Measurements from ENCODE around the gene MED20.

Gene MED20, protein sequence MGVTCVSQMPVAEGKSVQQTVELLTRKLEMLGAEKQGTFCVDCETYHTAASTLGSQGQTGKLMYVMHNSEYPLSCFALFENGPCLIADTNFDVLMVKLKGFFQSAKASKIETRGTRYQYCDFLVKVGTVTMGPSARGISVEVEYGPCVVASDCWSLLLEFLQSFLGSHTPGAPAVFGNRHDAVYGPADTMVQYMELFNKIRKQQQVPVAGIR
- 1.4 to 2.1 (median 1.7) reads per million in 3 donors for total RNA-seq

DNA sequence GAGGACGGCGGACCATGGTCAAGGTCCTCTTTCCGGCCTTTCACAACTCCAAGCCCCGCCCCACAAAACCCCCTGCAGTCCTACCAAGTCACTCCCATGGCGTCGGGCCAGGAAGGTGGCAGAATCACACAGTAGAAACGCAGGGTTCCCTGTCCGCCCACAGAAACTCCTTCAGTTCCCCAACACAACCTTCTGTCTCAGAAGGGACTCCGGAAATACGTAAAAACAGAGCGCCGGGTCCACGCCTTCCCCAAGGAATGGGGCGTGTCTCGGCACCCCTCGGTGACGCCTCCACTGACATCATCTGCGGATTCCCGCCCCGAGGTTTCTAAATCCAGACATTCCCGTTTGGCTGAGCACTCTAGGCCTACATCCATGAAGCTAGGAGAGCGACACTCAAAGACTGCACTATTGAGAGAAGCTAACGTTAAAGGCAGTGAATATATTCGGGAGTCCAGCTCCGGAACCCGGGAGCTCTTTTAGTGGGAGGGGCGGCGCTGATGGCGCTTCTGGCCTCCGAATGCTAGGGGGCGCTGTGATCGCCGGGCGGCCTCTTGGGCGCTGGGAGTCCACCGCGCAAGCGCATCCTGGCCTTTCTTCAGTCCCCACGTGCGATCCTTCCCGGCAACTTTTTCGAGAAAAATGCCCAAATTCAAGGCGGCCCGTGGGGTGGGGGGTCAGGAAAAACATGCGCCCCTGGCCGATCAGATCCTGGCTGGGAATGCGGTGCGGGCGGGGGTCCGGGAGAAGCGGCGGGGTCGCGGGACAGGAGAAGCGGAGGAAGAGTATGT lies at the start of gene MED20, which contains the start of gene BYSL:
MED20 (minus strand) TSS at position 219 of the 791 bp plus-strand sequence; CDS start at position 98, 121 bp downstream.
BYSL (plus strand) TSS at position 579 of the 791 bp plus-strand sequence; CDS start at position 643, 64 bp downstream.
- Histone ChIP-seq H3K36me3 (ENCODE audit: control insufficient read depth, insufficient read depth, low read length) (peaks cover 3% of the 10 kb centered on the region), H3K4me1 (ENCODE audit: control insufficient read depth, insufficient read depth, low read length, poor library complexity, severe bottlenecking) (peaks cover 20% of the 10 kb centered on the region)
- DNase-seq = peak; percentile 84 to 91 (median 90)

GRCh38 chr6:41970436-41970846 lies 49.5 kb upstream of the MED20 start:
- H3K27ac ChIP-seq (ENCODE audit: insufficient read depth, low read length, poor library complexity, severe bottlenecking) = no peak overlapping the region
- peaks cover 11% of the 10 kb centered on the region for H3K36me3 ChIP-seq (ENCODE audit: control insufficient read depth, insufficient read depth, low read length)
- H3K9me3 ChIP-seq (ENCODE audit: control insufficient read depth, low read length) = no peaks in the 10 kb centered on the region
- peaks cover 37% of the 10 kb centered on the region for H3K4me1 ChIP-seq (ENCODE audit: control insufficient read depth, insufficient read depth, low read length, poor library complexity, severe bottlenecking)
- DNase-seq = no peak
- H3K4me3 ChIP-seq (ENCODE audit: insufficient read depth, low read depth, low read length, poor library complexity, severe bottlenecking) = no peak overlapping the region
- H3K27me3 ChIP-seq (replicated peaks; ENCODE audit: control insufficient read depth, insufficient read depth, low read length, poor library complexity, severe bottlenecking) = no peaks in the 10 kb centered on the region

More for the DNA sequence above, at the start of gene MED20, which contains the start of gene BYSL:
- no peaks in the 10 kb centered on the region for H3K9me3 ChIP-seq (ENCODE audit: control insufficient read depth, low read length)
- peak within 1 kb of the TSS; percentile 97 for H3K4me3 ChIP-seq (ENCODE audit: insufficient read depth, low read depth, low read length, poor library complexity, severe bottlenecking)
- H3K27ac ChIP-seq (ENCODE audit: insufficient read depth, low read length, poor library complexity, severe bottlenecking) = peak within 1 kb of the TSS; percentile 97
- H3K27me3 ChIP-seq (replicated peaks; ENCODE audit: control insufficient read depth, insufficient read depth, low read length, poor library complexity, severe bottlenecking) = no peaks in the 10 kb centered on the region

DNA sequence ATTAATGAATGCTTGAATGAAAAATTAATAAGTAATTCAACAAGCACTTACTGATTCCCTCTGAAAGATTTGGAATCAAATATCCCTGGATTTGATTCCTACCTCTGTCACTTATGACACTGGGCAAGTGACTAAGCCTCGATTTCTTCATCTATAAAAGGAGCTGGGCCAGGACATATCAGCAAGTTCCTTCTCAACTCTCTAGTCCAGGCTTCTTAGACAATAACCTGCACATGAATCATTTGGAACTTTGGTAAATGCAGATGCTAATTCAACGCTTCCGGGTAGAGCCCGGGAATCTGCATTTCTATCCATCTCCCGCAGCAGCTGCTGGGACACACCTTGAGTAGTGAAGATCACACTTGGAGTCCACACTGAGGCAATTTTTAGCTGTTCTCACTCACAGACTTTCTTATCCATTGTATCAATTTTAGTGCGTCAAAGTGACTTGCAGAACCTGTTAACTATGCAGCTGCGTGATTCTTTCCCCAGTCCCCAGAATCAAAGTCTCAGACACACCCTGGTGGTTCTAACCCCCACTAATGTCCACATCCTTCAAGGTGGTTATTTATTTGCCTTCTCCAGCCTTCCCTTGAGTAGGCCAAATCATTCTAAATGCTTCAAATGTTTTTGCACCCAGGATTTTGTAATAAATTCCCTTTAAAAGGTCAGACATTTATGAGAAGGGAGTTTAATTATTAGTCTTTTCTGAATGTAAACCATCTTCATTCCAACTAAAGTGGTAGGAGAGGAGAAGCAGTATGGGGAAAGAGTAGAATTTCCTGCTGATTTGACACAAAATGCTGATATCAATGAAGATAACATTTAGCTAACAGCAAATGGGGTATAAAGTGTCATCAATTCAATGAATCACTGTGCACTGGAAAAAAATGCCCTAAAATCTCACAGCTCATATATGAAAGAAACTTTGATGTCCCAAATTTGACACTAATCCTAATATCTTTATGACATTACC lies 46.7 kb upstream of the MED20 start:
- DNase-seq = no peak
- no peaks in the 10 kb centered on the region for H3K27me3 ChIP-seq (replicated peaks; ENCODE audit: control insufficient read depth, insufficient read depth, low read length, poor library complexity, severe bottlenecking)
- no peaks in the 10 kb centered on the region for H3K9me3 ChIP-seq (ENCODE audit: control insufficient read depth, low read length)
- H3K36me3 ChIP-seq (ENCODE audit: control insufficient read depth, insufficient read depth, low read length) = peaks cover 23% of the 10 kb centered on the region
- no peak overlapping the region for H3K4me3 ChIP-seq (ENCODE audit: insufficient read depth, low read depth, low read length, poor library complexity, severe bottlenecking)
- H3K4me1 ChIP-seq (ENCODE audit: control insufficient read depth, insufficient read depth, low read length, poor library complexity, severe bottlenecking) = peaks cover 33% of the 10 kb centered on the region
- peak overlapping the region; percentile 27 for H3K27ac ChIP-seq (ENCODE audit: insufficient read depth, low read length, poor library complexity, severe bottlenecking)

- Histone ChIP-seq H3K4me3 (ENCODE audit: insufficient read depth, low read depth, low read length, poor library complexity, severe bottlenecking) (no peak overlapping the region), H3K4me1 (ENCODE audit: control insufficient read depth, insufficient read depth, low read length, poor library complexity, severe bottlenecking) (peaks cover 31% of the 10 kb centered on the region), H3K36me3 (ENCODE audit: control insufficient read depth, insufficient read depth, low read length) (peaks cover 23% of the 10 kb centered on the region), H3K27ac (ENCODE audit: insufficient read depth, low read length, poor library complexity, severe bottlenecking) (no peak overlapping the region), H3K27me3 (replicated peaks; ENCODE audit: control insufficient read depth, insufficient read depth, low read length, poor library complexity, severe bottlenecking) (no peaks in the 10 kb centered on the region), H3K9me3 (ENCODE audit: control insufficient read depth, low read length) (no peaks in the 10 kb centered on the region)
- no peak for DNase-seq
Observed at GRCh38 chr6:41966961-41967311, 46.0 kb upstream of the MED20 start.

GRCh38 chr6:41966214-41966920 lies 45.4 kb upstream of the MED20 start:
- Histone ChIP-seq H3K36me3 (ENCODE audit: control insufficient read depth, insufficient read depth, low read length) (peaks cover 23% of the 10 kb centered on the region), H3K4me1 (ENCODE audit: control insufficient read depth, insufficient read depth, low read length, poor library complexity, severe bottlenecking) (peaks cover 26% of the 10 kb centered on the region), H3K27ac (ENCODE audit: insufficient read depth, low read length, poor library complexity, severe bottlenecking) (no peak overlapping the region), H3K4me3 (ENCODE audit: insufficient read depth, low read depth, low read length, poor library complexity, severe bottlenecking) (no peak overlapping the region), H3K27me3 (replicated peaks; ENCODE audit: control insufficient read depth, insufficient read depth, low read length, poor library complexity, severe bottlenecking) (no peaks in the 10 kb centered on the region), H3K9me3 (ENCODE audit: control insufficient read depth, low read length) (no peaks in the 10 kb centered on the region)
- no peak for DNase-seq

GRCh38 chr6:41965429-41966213 lies 44.7 kb upstream of the MED20 start:
- Histone ChIP-seq H3K27ac (ENCODE audit: insufficient read depth, low read length, poor library complexity, severe bottlenecking) (no peak overlapping the region), H3K4me3 (ENCODE audit: insufficient read depth, low read depth, low read length, poor library complexity, severe bottlenecking) (no peak overlapping the region), H3K9me3 (ENCODE audit: control insufficient read depth, low read length) (no peaks in the 10 kb centered on the region), H3K27me3 (replicated peaks; ENCODE audit: control insufficient read depth, insufficient read depth, low read length, poor library complexity, severe bottlenecking) (no peaks in the 10 kb centered on the region), H3K36me3 (ENCODE audit: control insufficient read depth, insufficient read depth, low read length) (peaks cover 19% of the 10 kb centered on the region), H3K4me1 (ENCODE audit: control insufficient read depth, insufficient read depth, low read length, poor library complexity, severe bottlenecking) (peaks cover 20% of the 10 kb centered on the region)
- no peak for DNase-seq

- no peak overlapping the region for H3K27ac ChIP-seq (ENCODE audit: insufficient read depth, low read length, poor library complexity, severe bottlenecking)
Observed at GRCh38 chr6:41964201-41964887, 43.4 kb upstream of the MED20 start.

GRCh38 chr6:41963371-41963770 lies 42.4 kb upstream of the MED20 start:
- H3K27me3 ChIP-seq (replicated peaks; ENCODE audit: control insufficient read depth, insufficient read depth, low read length, poor library complexity, severe bottlenecking) = no peaks in the 10 kb centered on the region
- no peak for DNase-seq

More at GRCh38 chr6:41964201-41964887, 43.4 kb upstream of the MED20 start:
- Histone ChIP-seq H3K4me1 (ENCODE audit: control insufficient read depth, insufficient read depth, low read length, poor library complexity, severe bottlenecking) (peaks cover 22% of the 10 kb centered on the region), H3K9me3 (ENCODE audit: control insufficient read depth, low read length) (no peaks in the 10 kb centered on the region), H3K36me3 (ENCODE audit: control insufficient read depth, insufficient read depth, low read length) (peaks cover 17% of the 10 kb centered on the region), H3K4me3 (ENCODE audit: insufficient read depth, low read depth, low read length, poor library complexity, severe bottlenecking) (no peak overlapping the region), H3K27me3 (replicated peaks; ENCODE audit: control insufficient read depth, insufficient read depth, low read length, poor library complexity, severe bottlenecking) (no peaks in the 10 kb centered on the region)
- DNase-seq = no peak

More at GRCh38 chr6:41963371-41963770, 42.4 kb upstream of the MED20 start:
- peak overlapping the region; percentile 27 for H3K27ac ChIP-seq (ENCODE audit: insufficient read depth, low read length, poor library complexity, severe bottlenecking)
- H3K4me1 ChIP-seq (ENCODE audit: control insufficient read depth, insufficient read depth, low read length, poor library complexity, severe bottlenecking) = peaks cover 25% of the 10 kb centered on the region
- H3K36me3 ChIP-seq (ENCODE audit: control insufficient read depth, insufficient read depth, low read length) = peaks cover 17% of the 10 kb centered on the region
- no peak overlapping the region for H3K4me3 ChIP-seq (ENCODE audit: insufficient read depth, low read depth, low read length, poor library complexity, severe bottlenecking)
- no peaks in the 10 kb centered on the region for H3K9me3 ChIP-seq (ENCODE audit: control insufficient read depth, low read length)
